H1 (cell line): ENCODE measurements around the gene CSNK1D. TPM values are rescaled to one million over a fixed set of nuclear protein-coding genes. Genes with fewer than 3 reads are reported as not detected.

Source experiments
- ASH2L ChIP-seq: fragments of 200-600, 300-600 bp; sonication (generic); IDR thresholded peaks from one replicate; pipeline ENCODE4 v1.7.1; 2017; ENCODE audit warnings: low read length
- ATF2 ChIP-seq: IDR thresholded peaks from 2 replicates; pipeline ENCODE4 v1.6.1; 2012; ENCODE audit warnings: low read length, inconsistent platforms
- CHD1 ChIP-seq: IDR thresholded peaks from 2 replicates; pipeline ENCODE4 v1.6.1; 2012; ENCODE audit warnings: low read depth, low read length, improper control_type of control experiment
- CREB1 ChIP-seq: IDR thresholded peaks from 2 replicates; pipeline ENCODE4 v1.6.1; 2012; ENCODE audit warnings: inconsistent platforms
- E2F6 ChIP-seq: IDR thresholded peaks from 2 replicates; pipeline ENCODE4 v1.6.1; 2012; ENCODE audit warnings: inconsistent platforms
- EGR1 ChIP-seq: IDR thresholded peaks from 2 replicates; pipeline ENCODE4 v1.6.1; 2011; ENCODE audit warnings: low read depth, low read length, borderline replicate concordance
- FOSL1 ChIP-seq: IDR thresholded peaks from 2 replicates; pipeline ENCODE4 v1.6.1; 2011; ENCODE audit warnings: mild to moderate bottlenecking, low read depth, low read length, moderate library complexity; ENCODE audit not compliant: insufficient read depth
- GABPA ChIP-seq: IDR thresholded peaks from 2 replicates; pipeline ENCODE4 v1.6.1; 2011; ENCODE audit warnings: mild to moderate bottlenecking, low read length, moderate library complexity, borderline replicate concordance; ENCODE audit not compliant: insufficient read depth
- HDAC2 ChIP-seq, 2 experiments: fragments of 300-600 bp in 1 of 2; sonication (generic) in 1 of 2; IDR thresholded peaks; 2 replicates each; pipeline ENCODE4 v1.6.1; 2011 to 2012; ENCODE audit warnings: low read depth in 2 of 2, low read length in 2 of 2, mild to moderate bottlenecking in 2 of 2, moderate library complexity in 2 of 2, borderline replicate concordance in 1 of 2, inconsistent platforms in 1 of 2
- HDAC6 ChIP-seq: IDR thresholded peaks from one replicate; pipeline ENCODE4 v1.7.1; 2012; ENCODE audit warnings: low read depth, mild to moderate bottlenecking, inconsistent platforms, low read length, moderate library complexity
- JUN ChIP-seq: IDR thresholded peaks from 2 replicates; pipeline ENCODE4 v1.6.1; 2011; ENCODE audit warnings: low read depth, mild to moderate bottlenecking, improper control_type of control experiment, low read length
- KDM5A ChIP-seq: fragments of 200-600 bp; IDR thresholded peaks from 2 replicates; pipeline ENCODE4 v1.7.1; 2012; ENCODE audit warnings: mild to moderate bottlenecking, low read length, inconsistent platforms, mixed read lengths
- PHF8 ChIP-seq: fragments of 200-600 bp; sonication (generic); conservative IDR thresholded peaks from 2 replicates; pipeline ENCODE4 v1.7.1; 2012; ENCODE audit warnings: low read depth, mild to moderate bottlenecking, inconsistent platforms, low read length, moderate library complexity
- POU5F1 ChIP-seq: IDR thresholded peaks from 2 replicates; pipeline ENCODE4 v1.6.1; 2011; ENCODE audit warnings: low read depth, mild to moderate bottlenecking, low read length, moderate library complexity
- RBBP5 ChIP-seq: IDR thresholded peaks from 2 replicates; pipeline ENCODE4 v1.7.1; 2012; ENCODE audit warnings: low read depth, mild to moderate bottlenecking, inconsistent platforms, low read length, moderate library complexity, borderline replicate concordance
- RNF2 ChIP-seq: fragments of 200-900, 300-1000 bp; sonication (generic); IDR thresholded peaks from 2 replicates; pipeline ENCODE4 v1.7.1; 2016; ENCODE audit warnings: borderline replicate concordance, low read depth, mild to moderate bottlenecking, antibody characterized with exemption, low read length; ENCODE audit not compliant: poor library complexity, severe bottlenecking; ENCODE audit errors: missing control alignments
- SP4 ChIP-seq: IDR thresholded peaks from 2 replicates; pipeline ENCODE4 v1.6.1; 2012; ENCODE audit warnings: low read length, inconsistent platforms
- SUZ12 ChIP-seq: fragments of 200-600 bp; sonication (generic); IDR thresholded peaks from 2 replicates; pipeline ENCODE4 v1.6.1; 2012; ENCODE audit warnings: mild to moderate bottlenecking, inconsistent platforms, low read length, moderate library complexity, mixed read lengths
- TBP ChIP-seq: IDR thresholded peaks from 2 replicates; pipeline ENCODE4 v1.6.1; 2011; ENCODE audit warnings: low read depth, low read length, improper control_type of control experiment
- TEAD4 ChIP-seq: IDR thresholded peaks from 2 replicates; pipeline ENCODE4 v1.6.1; 2012; ENCODE audit warnings: low read depth, low read length, inconsistent platforms, mixed read lengths
- polyA plus RNA-seq, 7 experiments: library from polyadenylated mRNA; depleted of rRNA in 3 of 7; stranded (reverse) in 5 of 7; unstranded in 2 of 7; fragments of >200 nt in 5 of 7; fragments of 200-250 nt in 2 of 7; gene quantifications; 1 replicate in 5 of 7; 2 replicates in 1 of 7; 4 replicates in 1 of 7; pipeline versions ENCODE4 v1.2.1 to v1.2.3, GENCODE V29; 2011 to 2013; ENCODE audit warnings: missing spikeins in 2 of 7, mixed read lengths in 2 of 7
- total RNA-seq: library from RNA; stranded (reverse); fragmentation: NEBNext Ultra II Directional; extraction: Animal tissue kit (Norgen Biotek cat#: 25700); gene quantifications from 2 replicates; pipeline ENCODE4 v1.2.1, GENCODE V29; 2021
- TF ChIP-seq, protein P1 (sequence below): IDR thresholded peaks from 2 replicates; pipeline ENCODE4 v1.6.1; 2012; ENCODE audit warnings: inconsistent platforms

CSNK1D gene
- total and polyA plus RNA-seq, 2 of the 8 experiments (the other 6 are each of a cell fraction or from before 2014, with no cell fraction given): 73.5 to 103 TPM

GRCh38 chr17:82273327-82274133, at the start of gene CSNK1D (continued):
- TF ChIP-seq, protein P1, sequence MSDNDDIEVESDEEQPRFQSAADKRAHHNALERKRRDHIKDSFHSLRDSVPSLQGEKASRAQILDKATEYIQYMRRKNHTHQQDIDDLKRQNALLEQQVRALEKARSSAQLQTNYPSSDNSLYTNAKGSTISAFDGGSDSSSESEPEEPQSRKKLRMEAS: peak; percentile 51; the same call in 1 of the 2 replicates
- no peak for TF ChIP-seq FOSL1
- TF ChIP-seq HDAC6: no peak
- TF ChIP-seq EGR1: no peak
- TF ChIP-seq TBP: peak; percentile 58; the same call in 1 of the 2 replicates
- no peak for TF ChIP-seq RBBP5
- TF ChIP-seq HDAC2 (IDR thresholded peaks at IDR 0.05; ENCODE audit: borderline replicate concordance in 1 of 2, low read depth in 2 of 2, low read length in 2 of 2): no peak
- peak; percentile 74; the same call in 1 of the 2 replicates for TF ChIP-seq GABPA
- TF ChIP-seq CHD1: no peak
- no peak for TF ChIP-seq TEAD4
- no peak for TF ChIP-seq SUZ12
- peak; percentile 69 for TF ChIP-seq PHF8
- TF ChIP-seq CREB1: peak; percentile 89
- peak; percentile 85; the same call in 1 of the 2 replicates for TF ChIP-seq SP4
- TF ChIP-seq ASH2L: no peak
- no peak for TF ChIP-seq RNF2
- no peak for TF ChIP-seq POU5F1
- no peak for TF ChIP-seq JUN
- no peak for TF ChIP-seq KDM5A
- TF ChIP-seq ATF2: peak; percentile 56; the same call in 1 of the 2 replicates
- peak; percentile 41; the same call in 1 of the 2 replicates for TF ChIP-seq E2F6
